ENCODE measurements around the gene LEAP2. TPM values are rescaled to one million over a fixed set of nuclear protein-coding genes. Genes with fewer than 3 reads are reported as not detected.
"Not testable (repeated sequence)": the region's sequence is repeated elsewhere in the genome, so short reads cannot be mapped to it uniquely, and the experiment has no call there.

The LEAP2 gene
- total and polyA plus RNA-seq, 9 donors, result 0.74 to 3.2 (median 1.5) TPM

- DNase-seq, result no peak
- H3K4me1 ChIP-seq (ENCODE audit: control insufficient read depth, insufficient read depth, low read length), result peaks cover 2% of the 10 kb centered on the region
- H3K27ac ChIP-seq (ENCODE audit: low read length), result no peak overlapping the region
- WGBS (ENCODE audit: insufficient coverage), result 75% methylated on average over 1 of the region's 1 CpG
- H3K36me3 ChIP-seq (ENCODE audit: control insufficient read depth, insufficient read depth, low read length), result no peaks in the 10 kb centered on the region
- H3K27me3 ChIP-seq (ENCODE audit: control insufficient read depth, insufficient read depth, low read length), result no peaks in the 10 kb centered on the region
- no peaks in the 10 kb centered on the region for H3K9me3 ChIP-seq (replicated peaks; ENCODE audit: control insufficient read depth, low read depth, low read length)
- no peak overlapping the region for H3K4me3 ChIP-seq (ENCODE audit: low read length)
Measured at GRCh38 chr5:132840896-132841295, 32.6 kb upstream of the LEAP2 start.

- 87% methylated on average over 3 of the region's 4 CpGs for WGBS (ENCODE audit: insufficient coverage)
- no peak overlapping the region for H3K4me3 ChIP-seq (ENCODE audit: low read length)
- H3K36me3 ChIP-seq (ENCODE audit: control insufficient read depth, insufficient read depth, low read length), result no peaks in the 10 kb centered on the region
- no peaks in the 10 kb centered on the region for H3K27me3 ChIP-seq (ENCODE audit: control insufficient read depth, insufficient read depth, low read length)
- peaks cover 2% of the 10 kb centered on the region for H3K4me1 ChIP-seq (ENCODE audit: control insufficient read depth, insufficient read depth, low read length)
- H3K27ac ChIP-seq (ENCODE audit: low read length), result no peak overlapping the region
- H3K9me3 ChIP-seq (replicated peaks; ENCODE audit: control insufficient read depth, low read depth, low read length), result no peaks in the 10 kb centered on the region
- DNase-seq, result no peak
Measured at GRCh38 chr5:132841305-132841704, 32.2 kb upstream of the LEAP2 start.

GRCh38 chr5:132848270-132848669 is 25.2 kb upstream of the LEAP2 start:
- Histone ChIP-seq H3K4me1 (ENCODE audit: control insufficient read depth, insufficient read depth, low read length) (no peaks in the 10 kb centered on the region), H3K4me3 (ENCODE audit: low read length) (no peak overlapping the region), H3K27ac (ENCODE audit: low read length) (no peak overlapping the region), H3K9me3 (replicated peaks; ENCODE audit: control insufficient read depth, low read depth, low read length) (no peaks in the 10 kb centered on the region), H3K36me3 (ENCODE audit: control insufficient read depth, insufficient read depth, low read length) (no peaks in the 10 kb centered on the region), H3K27me3 (ENCODE audit: control insufficient read depth, insufficient read depth, low read length) (no peaks in the 10 kb centered on the region)
- 94% methylated on average over 3 of the region's 8 CpGs for WGBS (ENCODE audit: insufficient coverage)
- no peak for DNase-seq

- no peak for DNase-seq
- H3K9me3 ChIP-seq (replicated peaks; ENCODE audit: control insufficient read depth, low read depth, low read length), result no peaks in the 10 kb centered on the region
- no peaks in the 10 kb centered on the region for H3K36me3 ChIP-seq (ENCODE audit: control insufficient read depth, insufficient read depth, low read length)
- H3K4me1 ChIP-seq (ENCODE audit: control insufficient read depth, insufficient read depth, low read length), result no peaks in the 10 kb centered on the region
- H3K4me3 ChIP-seq (ENCODE audit: low read length), result no peak overlapping the region
- 25% methylated on average over 1 of the region's 1 CpG for WGBS (ENCODE audit: insufficient coverage)
- H3K27ac ChIP-seq (ENCODE audit: low read length), result no peak overlapping the region
- no peaks in the 10 kb centered on the region for H3K27me3 ChIP-seq (ENCODE audit: control insufficient read depth, insufficient read depth, low read length)
Measured at GRCh38 chr5:132849347-132849746, 24.1 kb upstream of the LEAP2 start.

GRCh38 chr5:132850066-132850465 is 23.4 kb upstream of the LEAP2 start:
- DNase-seq, result no peak
- Histone ChIP-seq H3K27ac (ENCODE audit: low read length) (no peak overlapping the region), H3K9me3 (replicated peaks; ENCODE audit: control insufficient read depth, low read depth, low read length) (no peaks in the 10 kb centered on the region), H3K4me1 (ENCODE audit: control insufficient read depth, insufficient read depth, low read length) (no peaks in the 10 kb centered on the region), H3K36me3 (ENCODE audit: control insufficient read depth, insufficient read depth, low read length) (no peaks in the 10 kb centered on the region), H3K4me3 (ENCODE audit: low read length) (no peak overlapping the region), H3K27me3 (ENCODE audit: control insufficient read depth, insufficient read depth, low read length) (no peaks in the 10 kb centered on the region)
- WGBS (ENCODE audit: insufficient coverage), result 100% methylated on average over 1 of the region's 2 CpGs

GRCh38 chr5:132853323-132853722 is 20.1 kb upstream of the LEAP2 start:
- Histone ChIP-seq H3K36me3 (ENCODE audit: control insufficient read depth, insufficient read depth, low read length) (no peaks in the 10 kb centered on the region), H3K4me1 (ENCODE audit: control insufficient read depth, insufficient read depth, low read length) (no peaks in the 10 kb centered on the region), H3K9me3 (replicated peaks; ENCODE audit: control insufficient read depth, low read depth, low read length) (no peaks in the 10 kb centered on the region), H3K27ac (ENCODE audit: low read length) (no peak overlapping the region), H3K27me3 (ENCODE audit: control insufficient read depth, insufficient read depth, low read length) (no peaks in the 10 kb centered on the region), H3K4me3 (ENCODE audit: low read length) (no peak overlapping the region)
- WGBS (ENCODE audit: insufficient coverage), result no CpG with 5 or more reads among the region's 3 CpGs
- DNase-seq, result no peak

- no peak for DNase-seq
- no peaks in the 10 kb centered on the region for H3K27me3 ChIP-seq (ENCODE audit: control insufficient read depth, insufficient read depth, low read length)
- H3K27ac ChIP-seq (ENCODE audit: low read length), result peak overlapping the region; percentile 25
- no peaks in the 10 kb centered on the region for H3K9me3 ChIP-seq (replicated peaks; ENCODE audit: control insufficient read depth, low read depth, low read length)
- H3K4me1 ChIP-seq (ENCODE audit: control insufficient read depth, insufficient read depth, low read length), result no peaks in the 10 kb centered on the region
- no peak overlapping the region for H3K4me3 ChIP-seq (ENCODE audit: low read length)
- H3K36me3 ChIP-seq (ENCODE audit: control insufficient read depth, insufficient read depth, low read length), result no peaks in the 10 kb centered on the region
- WGBS (ENCODE audit: insufficient coverage), result no CpG with 5 or more reads among the region's 1 CpG
Measured at GRCh38 chr5:132853790-132854189, 19.7 kb upstream of the LEAP2 start.

GRCh38 chr5:132854301-132854700 is 19.2 kb upstream of the LEAP2 start:
- H3K27ac ChIP-seq (ENCODE audit: low read length), result no peak overlapping the region
- no peaks in the 10 kb centered on the region for H3K36me3 ChIP-seq (ENCODE audit: control insufficient read depth, insufficient read depth, low read length)
- no peaks in the 10 kb centered on the region for H3K27me3 ChIP-seq (ENCODE audit: control insufficient read depth, insufficient read depth, low read length)
- DNase-seq, result no peak
- no peaks in the 10 kb centered on the region for H3K4me1 ChIP-seq (ENCODE audit: control insufficient read depth, insufficient read depth, low read length)
- H3K4me3 ChIP-seq (ENCODE audit: low read length), result no peak overlapping the region
- 0% methylated on average over 1 of the region's 3 CpGs for WGBS (ENCODE audit: insufficient coverage)
- no peaks in the 10 kb centered on the region for H3K9me3 ChIP-seq (replicated peaks; ENCODE audit: control insufficient read depth, low read depth, low read length)

GRCh38 chr5:132854992-132855391 is 18.5 kb upstream of the LEAP2 start:
- not testable (repeated sequence) for H3K4me3 ChIP-seq (ENCODE audit: low read length)
- WGBS (ENCODE audit: insufficient coverage), result 91% methylated on average over 4 of the region's 5 CpGs

GRCh38 chr5:132856011-132856410 is 17.5 kb upstream of the LEAP2 start:
- DNase-seq, result no peak
- Histone ChIP-seq H3K36me3 (ENCODE audit: control insufficient read depth, insufficient read depth, low read length) (no peaks in the 10 kb centered on the region), H3K27me3 (ENCODE audit: control insufficient read depth, insufficient read depth, low read length) (no peaks in the 10 kb centered on the region), H3K27ac (ENCODE audit: low read length) (no peak overlapping the region), H3K9me3 (replicated peaks; ENCODE audit: control insufficient read depth, low read depth, low read length) (no peaks in the 10 kb centered on the region), H3K4me1 (ENCODE audit: control insufficient read depth, insufficient read depth, low read length) (no peaks in the 10 kb centered on the region), H3K4me3 (ENCODE audit: low read length) (no peak overlapping the region)
- WGBS (ENCODE audit: insufficient coverage), result no CpG with 5 or more reads among the region's 3 CpGs

More at GRCh38 chr5:132854992-132855391, 18.5 kb upstream of the LEAP2 start:
- not testable (repeated sequence) for H3K27me3 ChIP-seq (ENCODE audit: control insufficient read depth, insufficient read depth, low read length); H3K27ac ChIP-seq (ENCODE audit: low read length); DNase-seq; H3K36me3 ChIP-seq (ENCODE audit: control insufficient read depth, insufficient read depth, low read length); H3K9me3 ChIP-seq (replicated peaks; ENCODE audit: control insufficient read depth, low read depth, low read length); H3K4me1 ChIP-seq (ENCODE audit: control insufficient read depth, insufficient read depth, low read length)

GRCh38 chr5:132859889-132860437 is 13.5 kb upstream of the LEAP2 start:
- no CpG with 5 or more reads among the region's 2 CpGs for WGBS (ENCODE audit: insufficient coverage)
- H3K4me1 ChIP-seq (ENCODE audit: control insufficient read depth, insufficient read depth, low read length), result no peaks in the 10 kb centered on the region
- no peaks in the 10 kb centered on the region for H3K36me3 ChIP-seq (ENCODE audit: control insufficient read depth, insufficient read depth, low read length)
- no peak overlapping the region for H3K4me3 ChIP-seq (ENCODE audit: low read length)
- no peak for DNase-seq
- H3K27ac ChIP-seq (ENCODE audit: low read length), result no peak overlapping the region
- H3K27me3 ChIP-seq (ENCODE audit: control insufficient read depth, insufficient read depth, low read length), result peaks cover 3% of the 10 kb centered on the region
- H3K9me3 ChIP-seq (replicated peaks; ENCODE audit: control insufficient read depth, low read depth, low read length), result no peaks in the 10 kb centered on the region

All from muscle of leg (tissue), 11 donors.